Sigmoid colon (tissue), 3 donors: ENCODE measurements around the gene PRR15L.

Experiments
- POLR2A ChIP-seq, 2 donors: fragments of 450-650 bp; IDR thresholded peaks; one replicate each; pipeline ENCODE4 v1.6.1; 2016; ENCODE audit warnings: antibody characterized with exemption in 2 of 2, mild to moderate bottlenecking in 2 of 2, moderate library complexity in 2 of 2
- TF ChIP-seq, protein P1 (sequence below), 4 experiments: fragments of 450-650 bp in 3 of 4; fragments of 200-600 bp in 1 of 4; IDR thresholded peaks; one replicate each; pipeline ENCODE4 v1.5.1; 2016 to 2019; ENCODE audit warnings: antibody characterized with exemption in 4 of 4, mild to moderate bottlenecking in 3 of 4, moderate library complexity in 2 of 4

DNA sequence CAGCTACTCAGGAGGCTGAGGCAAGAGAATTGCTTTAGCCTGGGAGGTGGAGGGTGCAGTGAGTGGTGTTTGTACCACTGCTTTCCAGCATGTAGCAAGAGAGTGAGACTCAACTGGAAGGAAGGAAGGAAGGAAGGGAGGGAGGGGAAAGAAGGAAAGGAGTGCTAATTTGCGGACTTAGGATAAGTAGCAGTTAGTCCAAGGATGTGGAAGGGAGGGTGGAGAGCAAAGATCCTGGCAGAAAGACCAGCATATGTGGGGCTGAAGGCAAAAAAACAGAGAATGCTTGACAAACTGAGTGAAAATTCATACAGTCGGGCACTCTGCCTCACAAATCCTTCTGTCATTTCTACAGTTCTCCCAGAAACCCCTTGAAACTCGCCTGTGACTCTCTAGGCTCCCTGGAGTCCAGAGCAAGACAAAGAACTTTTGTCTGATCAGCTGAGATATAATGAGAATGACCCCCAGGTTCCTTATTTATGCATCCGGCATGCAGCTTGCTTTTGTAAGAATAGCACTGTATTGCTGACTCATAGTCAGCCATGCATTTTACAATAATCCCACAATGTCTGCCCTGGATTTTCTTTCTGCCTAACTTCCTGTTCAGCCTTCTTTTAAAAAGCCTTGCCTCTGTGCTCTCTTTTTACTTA, 44.7 kb upstream of the PRR15L start:
- TF ChIP-seq, protein P1, sequence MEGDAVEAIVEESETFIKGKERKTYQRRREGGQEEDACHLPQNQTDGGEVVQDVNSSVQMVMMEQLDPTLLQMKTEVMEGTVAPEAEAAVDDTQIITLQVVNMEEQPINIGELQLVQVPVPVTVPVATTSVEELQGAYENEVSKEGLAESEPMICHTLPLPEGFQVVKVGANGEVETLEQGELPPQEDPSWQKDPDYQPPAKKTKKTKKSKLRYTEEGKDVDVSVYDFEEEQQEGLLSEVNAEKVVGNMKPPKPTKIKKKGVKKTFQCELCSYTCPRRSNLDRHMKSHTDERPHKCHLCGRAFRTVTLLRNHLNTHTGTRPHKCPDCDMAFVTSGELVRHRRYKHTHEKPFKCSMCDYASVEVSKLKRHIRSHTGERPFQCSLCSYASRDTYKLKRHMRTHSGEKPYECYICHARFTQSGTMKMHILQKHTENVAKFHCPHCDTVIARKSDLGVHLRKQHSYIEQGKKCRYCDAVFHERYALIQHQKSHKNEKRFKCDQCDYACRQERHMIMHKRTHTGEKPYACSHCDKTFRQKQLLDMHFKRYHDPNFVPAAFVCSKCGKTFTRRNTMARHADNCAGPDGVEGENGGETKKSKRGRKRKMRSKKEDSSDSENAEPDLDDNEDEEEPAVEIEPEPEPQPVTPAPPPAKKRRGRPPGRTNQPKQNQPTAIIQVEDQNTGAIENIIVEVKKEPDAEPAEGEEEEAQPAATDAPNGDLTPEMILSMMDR (IDR thresholded peaks at IDR 0.05), result no peak
- no peak for TF ChIP-seq POLR2A (IDR thresholded peaks at IDR 0.05)
